CD4-positive, alpha-beta T cell (primary cell): ENCODE data around the gene KLK1. TPM values are rescaled to one million over a fixed set of nuclear protein-coding genes. Genes with fewer than 3 reads are reported as not detected.

Experiments used
- ATAC-seq: fragments of 200-7000 bp; cut with Tn5 transposase; one replicate; pipeline ENCODE4 v1.10.0; 2022; ENCODE audit warnings: mild to moderate bottlenecking; ENCODE audit not compliant: poor library complexity
- CTCF ChIA-PET: fragments of 350-600 bp; sonication (Branson Sonifier 250); formaldehyde crosslinking; loops from one replicate; lab custom pipeline; 2021; ENCODE audit warnings: antibody characterized with exemption, inconsistent platforms; lab: Charles Lee
- POLR2A ChIA-PET: fragments of 350-600 bp; sonication (Branson Sonifier 250); formaldehyde crosslinking; loops from one replicate; lab custom pipeline; 2021; ENCODE audit warnings: antibody characterized with exemption, inconsistent platforms; lab: Charles Lee
- DNase-seq, 14 experiments: peaks; one replicate each; pipeline ENCODE4 v3.0.0-alpha.2; 2013 to 2020; ENCODE audit warnings: mixed read lengths in 2 of 14
- H3K27ac ChIP-seq, 2 donors: one replicate each; pipeline versions ENCODE4 v1.5.1 to v1.7.0; 2013; ENCODE audit warnings: low read length in 2 of 2, low read depth in 1 of 2, mild to moderate bottlenecking in 1 of 2
- H3K27me3 ChIP-seq, 2 experiments: 1 replicate in 1 of 2; 2 replicates in 1 of 2; pipeline versions ENCODE4 v1.6.1 to v1.7.0; 2013; ENCODE audit warnings: low read length in 2 of 2, control low read depth in 1 of 2, mild to moderate bottlenecking in 1 of 2, moderate library complexity in 1 of 2; ENCODE audit not compliant: insufficient read depth in 2 of 2, control insufficient read depth in 1 of 2
- H3K36me3 ChIP-seq: one replicate; pipeline ENCODE4 v1.6.1; 2013; ENCODE audit warnings: low read length, control low read depth; ENCODE audit not compliant: insufficient read depth
- H3K4me1 ChIP-seq: one replicate; pipeline ENCODE4 v1.6.1; 2013; ENCODE audit warnings: low read length, control low read depth; ENCODE audit not compliant: insufficient read depth
- H3K4me3 ChIP-seq: one replicate; pipeline ENCODE4 v1.5.1; 2013; ENCODE audit warnings: mild to moderate bottlenecking, low read length, moderate library complexity
- H3K9me3 ChIP-seq, 2 experiments: 1 replicate in 1 of 2; 2 replicates in 1 of 2; pipeline versions ENCODE4 v1.6.1 to v1.7.0; 2013; ENCODE audit warnings: low read length in 2 of 2, mild to moderate bottlenecking in 2 of 2, control low read depth in 1 of 2, moderate library complexity in 1 of 2; ENCODE audit not compliant: control insufficient read depth in 1 of 2, insufficient read depth in 1 of 2
- H3K27ac Mint-ChIP-seq: one replicate; pipeline ENCODE4 v1.8.0; 2020; ENCODE audit warnings: mixed read lengths
- H3K27me3 Mint-ChIP-seq: one replicate; pipeline ENCODE4 v1.8.0; 2021; ENCODE audit warnings: mixed read lengths
- H3K36me3 Mint-ChIP-seq: one replicate; pipeline ENCODE4 v1.8.0; 2021; ENCODE audit warnings: low read depth, mixed read lengths
- H3K4me1 Mint-ChIP-seq: one replicate; pipeline ENCODE4 v1.8.0; 2021; ENCODE audit warnings: low read depth, mixed read lengths
- H3K4me3 Mint-ChIP-seq: one replicate; pipeline ENCODE4 v1.8.0; 2020; ENCODE audit warnings: mild to moderate bottlenecking, mixed read lengths
- H3K9me3 Mint-ChIP-seq: one replicate; pipeline ENCODE4 v1.8.0; 2020; ENCODE audit warnings: mixed read lengths
- intact Hi-C, 2 experiments: fragments of 100-400 bp; cut with DNase I in 1 of 2; cut with micrococcal nuclease in 1 of 2; formaldehyde crosslinking; loops; one replicate each; pipeline versions ENCODE4 v1.15.1 to v1.9.0; 2023 to 2025; cut with DNase I, micrococcal nuclease
- total RNA-seq, 174 experiments: library from RNA in 2 of 174; stranded (reverse) in 2 of 174; gene quantifications; one replicate each; pipeline ENCODE4 v1.2.3 and lab custom pipeline; 2021 to 2026
- TF ChIP-seq, protein P1 (sequence below): fragments of 200-600 bp; IDR thresholded peaks from one replicate; pipeline ENCODE4 v1.8.0; 2022; ENCODE audit warnings: antibody characterized with exemption, mild to moderate bottlenecking

Gene KLK1
- total RNA-seq, 2 experiments from 2014 or later: not detected

GRCh38 chr19:50854636-50855410 lies 31.2 kb upstream of the KLK1 start, which contains the start of gene KLK3:
Gene KLK3 (plus strand): TSS chr19:50854915. CDS start chr19:50854956, 41 bp downstream.
- TF ChIP-seq, protein P1, sequence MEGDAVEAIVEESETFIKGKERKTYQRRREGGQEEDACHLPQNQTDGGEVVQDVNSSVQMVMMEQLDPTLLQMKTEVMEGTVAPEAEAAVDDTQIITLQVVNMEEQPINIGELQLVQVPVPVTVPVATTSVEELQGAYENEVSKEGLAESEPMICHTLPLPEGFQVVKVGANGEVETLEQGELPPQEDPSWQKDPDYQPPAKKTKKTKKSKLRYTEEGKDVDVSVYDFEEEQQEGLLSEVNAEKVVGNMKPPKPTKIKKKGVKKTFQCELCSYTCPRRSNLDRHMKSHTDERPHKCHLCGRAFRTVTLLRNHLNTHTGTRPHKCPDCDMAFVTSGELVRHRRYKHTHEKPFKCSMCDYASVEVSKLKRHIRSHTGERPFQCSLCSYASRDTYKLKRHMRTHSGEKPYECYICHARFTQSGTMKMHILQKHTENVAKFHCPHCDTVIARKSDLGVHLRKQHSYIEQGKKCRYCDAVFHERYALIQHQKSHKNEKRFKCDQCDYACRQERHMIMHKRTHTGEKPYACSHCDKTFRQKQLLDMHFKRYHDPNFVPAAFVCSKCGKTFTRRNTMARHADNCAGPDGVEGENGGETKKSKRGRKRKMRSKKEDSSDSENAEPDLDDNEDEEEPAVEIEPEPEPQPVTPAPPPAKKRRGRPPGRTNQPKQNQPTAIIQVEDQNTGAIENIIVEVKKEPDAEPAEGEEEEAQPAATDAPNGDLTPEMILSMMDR: no peak

DNA sequence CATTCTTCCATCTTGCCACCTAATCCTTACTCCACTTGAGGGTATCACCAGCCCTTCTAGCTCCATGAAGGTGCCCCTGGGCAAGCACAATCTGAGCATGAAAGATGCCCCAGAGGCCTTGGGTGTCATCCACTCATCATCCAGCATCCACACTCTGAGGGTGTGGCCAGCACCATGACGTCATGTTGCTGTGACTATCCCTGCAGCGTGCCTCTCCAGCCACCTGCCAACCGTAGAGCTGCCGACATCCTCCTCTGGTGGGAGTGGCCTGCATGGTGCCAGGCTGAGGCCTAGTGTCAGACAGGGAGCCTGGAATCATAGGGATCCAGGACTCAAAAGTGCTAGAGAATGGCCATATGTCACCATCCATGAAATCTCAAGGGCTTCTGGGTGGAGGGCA lies 28.0 kb upstream of the KLK1 start:
- Mint-ChIP-seq H3K36me3 (no peaks in the 10 kb centered on the region), H3K9me3 (no peaks in the 10 kb centered on the region), H3K4me1 (no peaks in the 10 kb centered on the region), H3K4me3 (no peak overlapping the region), H3K27ac (no peak overlapping the region), H3K27me3 (peaks cover 72% of the 10 kb centered on the region)
- no peak overlapping the region for H3K27ac ChIP-seq
- no peak overlapping the region for H3K4me3 ChIP-seq
- CTCF ChIA-PET: no interaction called here
- no peaks in the 10 kb centered on the region for H3K4me1 ChIP-seq
- POLR2A ChIA-PET: no interaction called here
- TF ChIP-seq, protein P1: no peak
- no peaks in the 10 kb centered on the region for H3K9me3 ChIP-seq
- DNase-seq (no peak), ATAC-seq (no peak)
- H3K27me3 ChIP-seq: peaks cover 12 to 22% of the 10 kb centered on the region in 2 experiments
- no peaks in the 10 kb centered on the region for H3K36me3 ChIP-seq
- intact Hi-C loops: no loop called here

More at GRCh38 chr19:50854636-50855410, 31.2 kb upstream of the KLK1 start, which contains the start of gene KLK3:
- POLR2A ChIA-PET: no interaction called here
- Mint-ChIP-seq H3K27ac (no peak within 1 kb of the TSS), H3K27me3 (peaks cover 80% of the 10 kb centered on the region), H3K9me3 (no peaks in the 10 kb centered on the region), H3K4me1 (no peaks in the 10 kb centered on the region), H3K36me3 (no peaks in the 10 kb centered on the region), H3K4me3 (no peak within 1 kb of the TSS)
- DNase-seq: no peak
- Histone ChIP-seq H3K9me3 (no peaks in the 10 kb centered on the region), H3K27ac (no peak within 1 kb of the TSS), H3K4me1 (no peaks in the 10 kb centered on the region), H3K36me3 (no peaks in the 10 kb centered on the region), H3K27me3 (peaks cover 19 to 43% of the 10 kb centered on the region in 2 experiments), H3K4me3 (no peak within 1 kb of the TSS)
- intact Hi-C loops: no loop called here
- ATAC-seq: no peak
- CTCF ChIA-PET: no interaction called here

- Mint-ChIP-seq H3K4me3 (no peak overlapping the region), H3K4me1 (no peaks in the 10 kb centered on the region)
These were observed 27.2 kb upstream of the KLK1 start for GRCh38 chr19:50850738-50851137.

More at GRCh38 chr19:50850738-50851137, 27.2 kb upstream of the KLK1 start:
- no peak for ATAC-seq
- no peaks in the 10 kb centered on the region for H3K4me1 ChIP-seq
- no peak overlapping the region for H3K27ac Mint-ChIP-seq
- DNase-seq: no peak
- TF ChIP-seq, protein P1: no peak
- H3K36me3 ChIP-seq: no peaks in the 10 kb centered on the region
- ChIA-PET CTCF (no interaction called here), POLR2A (no interaction called here)
- peaks cover 8 to 18% of the 10 kb centered on the region in 2 experiments for H3K27me3 ChIP-seq
- no peaks in the 10 kb centered on the region for H3K9me3 ChIP-seq
- intact Hi-C loops: no loop called here
- no peaks in the 10 kb centered on the region for H3K9me3 Mint-ChIP-seq
- H3K36me3 Mint-ChIP-seq: no peaks in the 10 kb centered on the region
- H3K27me3 Mint-ChIP-seq: peaks cover 65% of the 10 kb centered on the region
- H3K27ac ChIP-seq: no peak overlapping the region
- no peak overlapping the region for H3K4me3 ChIP-seq
